Ishikawa (cell line): Measurements from ENCODE around the gene RALGPS2.

ENCODE experiments used
- CEBPB ChIP-seq: IDR thresholded peaks from 2 replicates; pipeline ENCODE4 v1.6.1; 2012
- CREB1 ChIP-seq: IDR thresholded peaks from 2 replicates; pipeline ENCODE4 v1.6.1; 2012; ENCODE audit warnings: low read depth
- EGR1 ChIP-seq: IDR thresholded peaks from 2 replicates; pipeline ENCODE4 v1.6.1; 2012
- EP300 ChIP-seq: IDR thresholded peaks from 2 replicates; pipeline ENCODE4 v1.6.1; 2012; ENCODE audit warnings: borderline replicate concordance
- FOXM1 ChIP-seq: IDR thresholded peaks from 2 replicates; pipeline ENCODE4 v1.6.1; 2012; ENCODE audit warnings: low read depth, borderline replicate concordance
- NFIC ChIP-seq: IDR thresholded peaks from 2 replicates; pipeline ENCODE4 v1.6.1; 2012
- RAD21 ChIP-seq: IDR thresholded peaks from 2 replicates; pipeline ENCODE4 v1.6.1; 2012; ENCODE audit warnings: low read depth
- TAF1 ChIP-seq: IDR thresholded peaks from 2 replicates; pipeline ENCODE4 v1.6.1; 2012; ENCODE audit warnings: low read depth, mild to moderate bottlenecking
- TCF12 ChIP-seq: IDR thresholded peaks from 2 replicates; pipeline ENCODE4 v1.6.1; 2012; ENCODE audit warnings: low read depth
- TEAD4 ChIP-seq: IDR thresholded peaks from 2 replicates; pipeline ENCODE4 v1.6.1; 2012
- YY1 ChIP-seq: IDR thresholded peaks from 2 replicates; pipeline ENCODE4 v1.6.1; 2012; ENCODE audit warnings: low read depth
- ZBTB7A ChIP-seq: IDR thresholded peaks from 2 replicates; pipeline ENCODE4 v1.6.1; 2012; ENCODE audit warnings: low read depth
- TF ChIP-seq, protein P1 (sequence below): IDR thresholded peaks from 2 replicates; pipeline ENCODE4 v1.6.1; 2012
- TF ChIP-seq, protein P2 (sequence below): IDR thresholded peaks from 2 replicates; pipeline ENCODE4 v1.6.1; 2012; ENCODE audit warnings: low read depth, mild to moderate bottlenecking
- TF ChIP-seq, protein P3 (sequence below): IDR thresholded peaks from 2 replicates; pipeline ENCODE4 v1.6.1; 2012

Gene RALGPS2

DNA sequence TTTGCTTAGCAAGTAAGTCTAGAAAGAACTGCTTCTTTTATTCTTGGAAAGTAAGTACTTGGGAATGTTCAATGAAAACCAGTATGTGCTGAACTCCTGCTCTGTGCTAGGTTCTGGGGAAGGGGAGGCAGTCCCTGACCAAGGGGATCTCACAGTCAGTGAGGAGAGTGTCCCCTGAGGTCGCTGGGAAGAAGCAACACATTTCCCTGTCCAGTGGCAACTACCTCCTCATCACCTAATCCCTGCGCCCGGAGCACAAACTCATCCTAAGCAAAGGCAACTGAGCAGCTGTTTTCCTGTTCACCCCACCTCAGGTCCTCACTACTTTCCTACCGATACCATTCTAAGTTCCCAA lies 207.5 kb downstream of the RALGPS2 start:
- no peak for TF ChIP-seq FOXM1
- TF ChIP-seq ZBTB7A: no peak
- TF ChIP-seq, protein P1, sequence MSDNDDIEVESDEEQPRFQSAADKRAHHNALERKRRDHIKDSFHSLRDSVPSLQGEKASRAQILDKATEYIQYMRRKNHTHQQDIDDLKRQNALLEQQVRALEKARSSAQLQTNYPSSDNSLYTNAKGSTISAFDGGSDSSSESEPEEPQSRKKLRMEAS: no peak
- TF ChIP-seq TEAD4: no peak
- no peak for TF ChIP-seq TCF12
- no peak for TF ChIP-seq NFIC
- no peak for TF ChIP-seq EGR1
- TF ChIP-seq EP300: no peak
- TF ChIP-seq CREB1: no peak

DNA sequence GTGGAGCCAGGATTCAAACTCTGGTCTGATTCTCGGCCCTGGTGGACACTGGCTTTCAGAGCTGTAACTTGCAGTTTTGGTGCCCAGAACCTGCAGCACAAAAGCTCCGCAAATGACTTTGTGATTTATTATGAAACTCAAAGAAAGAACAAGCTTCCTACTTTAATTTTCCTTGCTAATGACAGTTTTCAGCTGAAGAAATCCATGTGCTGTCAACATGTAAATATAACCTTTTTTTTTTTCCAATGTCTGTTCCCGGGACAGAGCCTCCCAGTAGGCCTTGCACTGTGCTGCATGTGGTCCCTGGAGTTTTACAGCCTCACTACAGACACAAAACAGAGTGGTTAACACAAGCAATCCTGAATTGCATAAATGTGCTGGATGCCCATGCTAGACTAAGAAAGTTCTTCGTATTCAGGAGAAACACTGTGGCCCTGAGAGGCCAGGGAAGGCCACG lies 208.1 kb downstream of the RALGPS2 start:
- TF ChIP-seq, protein P2, sequence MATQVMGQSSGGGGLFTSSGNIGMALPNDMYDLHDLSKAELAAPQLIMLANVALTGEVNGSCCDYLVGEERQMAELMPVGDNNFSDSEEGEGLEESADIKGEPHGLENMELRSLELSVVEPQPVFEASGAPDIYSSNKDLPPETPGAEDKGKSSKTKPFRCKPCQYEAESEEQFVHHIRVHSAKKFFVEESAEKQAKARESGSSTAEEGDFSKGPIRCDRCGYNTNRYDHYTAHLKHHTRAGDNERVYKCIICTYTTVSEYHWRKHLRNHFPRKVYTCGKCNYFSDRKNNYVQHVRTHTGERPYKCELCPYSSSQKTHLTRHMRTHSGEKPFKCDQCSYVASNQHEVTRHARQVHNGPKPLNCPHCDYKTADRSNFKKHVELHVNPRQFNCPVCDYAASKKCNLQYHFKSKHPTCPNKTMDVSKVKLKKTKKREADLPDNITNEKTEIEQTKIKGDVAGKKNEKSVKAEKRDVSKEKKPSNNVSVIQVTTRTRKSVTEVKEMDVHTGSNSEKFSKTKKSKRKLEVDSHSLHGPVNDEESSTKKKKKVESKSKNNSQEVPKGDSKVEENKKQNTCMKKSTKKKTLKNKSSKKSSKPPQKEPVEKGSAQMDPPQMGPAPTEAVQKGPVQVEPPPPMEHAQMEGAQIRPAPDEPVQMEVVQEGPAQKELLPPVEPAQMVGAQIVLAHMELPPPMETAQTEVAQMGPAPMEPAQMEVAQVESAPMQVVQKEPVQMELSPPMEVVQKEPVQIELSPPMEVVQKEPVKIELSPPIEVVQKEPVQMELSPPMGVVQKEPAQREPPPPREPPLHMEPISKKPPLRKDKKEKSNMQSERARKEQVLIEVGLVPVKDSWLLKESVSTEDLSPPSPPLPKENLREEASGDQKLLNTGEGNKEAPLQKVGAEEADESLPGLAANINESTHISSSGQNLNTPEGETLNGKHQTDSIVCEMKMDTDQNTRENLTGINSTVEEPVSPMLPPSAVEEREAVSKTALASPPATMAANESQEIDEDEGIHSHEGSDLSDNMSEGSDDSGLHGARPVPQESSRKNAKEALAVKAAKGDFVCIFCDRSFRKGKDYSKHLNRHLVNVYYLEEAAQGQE: no peak
- TF ChIP-seq TCF12: no peak
- TF ChIP-seq YY1: no peak
- TF ChIP-seq CEBPB: no peak
- TF ChIP-seq EP300: no peak
- no peak for TF ChIP-seq CREB1
- no peak for TF ChIP-seq EGR1
- no peak for TF ChIP-seq TAF1
- TF ChIP-seq FOXM1: no peak
- TF ChIP-seq NFIC: no peak
- TF ChIP-seq TEAD4: no peak
- TF ChIP-seq, protein P1: no peak
- TF ChIP-seq ZBTB7A: no peak
- TF ChIP-seq RAD21: no peak
- TF ChIP-seq, protein P3, sequence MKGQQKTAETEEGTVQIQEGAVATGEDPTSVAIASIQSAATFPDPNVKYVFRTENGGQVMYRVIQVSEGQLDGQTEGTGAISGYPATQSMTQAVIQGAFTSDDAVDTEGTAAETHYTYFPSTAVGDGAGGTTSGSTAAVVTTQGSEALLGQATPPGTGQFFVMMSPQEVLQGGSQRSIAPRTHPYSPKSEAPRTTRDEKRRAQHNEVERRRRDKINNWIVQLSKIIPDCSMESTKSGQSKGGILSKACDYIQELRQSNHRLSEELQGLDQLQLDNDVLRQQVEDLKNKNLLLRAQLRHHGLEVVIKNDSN: no peak

DNA sequence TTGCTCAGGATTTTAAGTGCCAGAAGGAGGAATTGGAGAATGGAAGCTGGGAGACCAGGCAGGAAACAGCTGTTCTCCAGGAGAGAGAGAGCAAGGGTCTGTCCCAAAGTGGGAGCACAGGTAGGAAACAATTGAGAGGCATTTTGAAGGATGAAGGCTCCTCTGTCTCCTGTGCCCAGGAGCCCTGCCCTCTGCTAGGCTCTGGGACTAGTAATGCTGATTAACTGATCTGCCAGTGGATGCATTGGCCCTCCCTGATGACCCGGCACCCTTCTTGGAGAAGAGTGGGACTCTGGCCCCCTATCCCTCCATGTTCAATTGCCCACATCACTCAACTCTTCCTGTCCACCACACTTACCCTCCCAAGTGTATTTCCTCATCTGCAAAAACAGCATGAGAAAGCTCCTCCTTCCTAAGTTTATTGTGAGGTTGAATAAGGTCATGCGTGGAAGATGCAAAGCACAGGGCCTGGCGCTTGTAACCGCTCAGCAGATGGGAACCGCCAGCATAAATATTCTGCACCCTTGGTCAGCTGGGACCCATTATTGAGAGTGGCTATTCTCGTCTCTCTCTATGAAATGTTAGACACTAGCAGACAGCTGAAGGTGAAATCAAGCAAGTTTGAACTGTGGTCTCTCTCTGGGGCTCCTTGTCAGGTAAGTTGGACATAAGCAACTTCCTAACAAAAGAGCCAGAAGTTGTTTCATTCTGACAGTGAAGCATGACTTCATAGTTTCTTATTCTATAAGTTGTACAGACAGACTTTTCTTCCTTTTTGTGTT lies 208.9 kb downstream of the RALGPS2 start:
- TF ChIP-seq, protein P3: no peak
- TF ChIP-seq TCF12: no peak
- no peak for TF ChIP-seq FOXM1
- TF ChIP-seq, protein P2: no peak
- no peak for TF ChIP-seq CEBPB
- no peak for TF ChIP-seq EP300
- TF ChIP-seq CREB1: no peak
- TF ChIP-seq, protein P1: no peak
- no peak for TF ChIP-seq TAF1
- TF ChIP-seq YY1: no peak
- TF ChIP-seq ZBTB7A: no peak

DNA sequence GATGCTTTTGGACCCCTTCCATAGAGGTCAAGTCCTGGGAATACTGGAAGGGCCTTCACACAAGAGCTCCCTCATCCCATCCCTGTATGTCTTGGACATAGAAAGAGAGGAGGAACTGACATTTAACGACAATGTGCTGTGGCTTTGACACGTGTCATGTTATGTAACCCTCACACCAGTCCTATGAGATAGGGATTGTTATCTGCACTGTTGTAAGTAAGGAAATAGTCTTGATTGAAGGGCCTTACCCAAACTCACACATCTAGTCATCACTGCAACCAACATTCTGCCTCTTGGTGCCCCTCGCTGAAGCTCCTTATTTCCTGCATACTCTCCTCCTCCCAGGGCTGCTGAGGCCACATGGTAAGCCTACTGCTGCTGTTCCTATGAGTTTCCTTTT lies 209.5 kb downstream of the RALGPS2 start:
- TF ChIP-seq, protein P3: no peak
- no peak for TF ChIP-seq RAD21
- no peak for TF ChIP-seq ZBTB7A
- no peak for TF ChIP-seq TAF1
- no peak for TF ChIP-seq CREB1
- no peak for TF ChIP-seq EP300
- TF ChIP-seq, protein P1: no peak
- TF ChIP-seq CEBPB: no peak
- TF ChIP-seq TEAD4: no peak
- TF ChIP-seq, protein P2: no peak
- no peak for TF ChIP-seq NFIC
- no peak for TF ChIP-seq TCF12
- no peak for TF ChIP-seq EGR1
- no peak for TF ChIP-seq YY1
- TF ChIP-seq FOXM1: no peak
